ENCODE results near the gene TTN.

TTN gene

GRCh38 chr2:178641498-178641897, 165.7 kb downstream of the TTN start:
- no peak for DNase-seq

- DNase-seq = no peak
Observed at GRCh38 chr2:178635897-178636296, 171.3 kb downstream of the TTN start.

- DNase-seq = peak in 1 of 5 experiments; percentile 4
Observed at GRCh38 chr2:178632729-178633128, 174.5 kb downstream of the TTN start.

GRCh38 chr2:178630581-178630980, 176.6 kb downstream of the TTN start:
- DNase-seq = no peak

- DNase-seq = no peak
Observed at GRCh38 chr2:178629463-178629862, 177.8 kb downstream of the TTN start.

- no peak for DNase-seq
Observed at GRCh38 chr2:178628605-178629004, 178.6 kb downstream of the TTN start.

- DNase-seq = no peak
Observed at GRCh38 chr2:178627401-178627800, 179.8 kb downstream of the TTN start.

- DNase-seq = no peak
Observed at GRCh38 chr2:178615969-178616368, 191.3 kb downstream of the TTN start.

GRCh38 chr2:178602901-178603300, 204.3 kb downstream of the TTN start:
- no peak for DNase-seq

- DNase-seq = no peak
Observed at GRCh38 chr2:178592655-178593054, 214.6 kb downstream of the TTN start.

- no peak for DNase-seq
Observed at GRCh38 chr2:178589335-178589734, 217.9 kb downstream of the TTN start.

- DNase-seq = no peak
Observed at GRCh38 chr2:178584666-178585065, 222.6 kb downstream of the TTN start.

- DNase-seq = no peak
Observed at GRCh38 chr2:178579006-178579405, 228.2 kb downstream of the TTN start.

- DNase-seq = no peak
Observed at GRCh38 chr2:178574789-178575188, 232.4 kb downstream of the TTN start.

GRCh38 chr2:178568227-178568626, 239.0 kb downstream of the TTN start:
- no peak for DNase-seq

GRCh38 chr2:178553047-178553446, 254.2 kb downstream of the TTN start:
- no peak for DNase-seq

- DNase-seq = no peak
Observed at GRCh38 chr2:178550352-178550751, 256.9 kb downstream of the TTN start.

GRCh38 chr2:178542569-178542968, 264.7 kb downstream of the TTN start:
- DNase-seq = no peak

- DNase-seq = no peak
Observed at GRCh38 chr2:178542161-178542560, 265.1 kb downstream of the TTN start.

GRCh38 chr2:178536037-178536436, 271.2 kb downstream of the TTN start:
- DNase-seq = no peak

- no peak for DNase-seq
Observed at GRCh38 chr2:178531168-178531567, 276.1 kb downstream of the TTN start.

GRCh38 chr2:178530625-178531142, 276.5 kb downstream of the TTN start:
- peak in 1 of 5 experiments; percentile 74 for DNase-seq

GRCh38 chr2:178530131-178530530, 277.1 kb downstream of the TTN start:
- DNase-seq = no peak

GRCh38 chr2:178529194-178529593, 278.0 kb downstream of the TTN start:
- DNase-seq = no peak

GRCh38 chr2:178528647-178529046, 278.6 kb downstream of the TTN start:
- DNase-seq = no peak

GRCh38 chr2:178527592-178527991, 279.6 kb downstream of the TTN start:
- DNase-seq = no peak
